SIG-M5 (cell line): ENCODE measurements around the gene CAMK2D.
A peak's percentile ranks its signal among the peaks of the same experiment; 100 is the strongest.
"Not testable (repeated sequence)": the region's sequence is repeated elsewhere in the genome, so short reads cannot be mapped to it uniquely, and the experiment has no call there.

ENCODE experiments used
- DNase-seq: peaks from one replicate; lab custom pipeline; 2025; lab: John Stamatoyannopoulos, UW

CAMK2D gene

DNA sequence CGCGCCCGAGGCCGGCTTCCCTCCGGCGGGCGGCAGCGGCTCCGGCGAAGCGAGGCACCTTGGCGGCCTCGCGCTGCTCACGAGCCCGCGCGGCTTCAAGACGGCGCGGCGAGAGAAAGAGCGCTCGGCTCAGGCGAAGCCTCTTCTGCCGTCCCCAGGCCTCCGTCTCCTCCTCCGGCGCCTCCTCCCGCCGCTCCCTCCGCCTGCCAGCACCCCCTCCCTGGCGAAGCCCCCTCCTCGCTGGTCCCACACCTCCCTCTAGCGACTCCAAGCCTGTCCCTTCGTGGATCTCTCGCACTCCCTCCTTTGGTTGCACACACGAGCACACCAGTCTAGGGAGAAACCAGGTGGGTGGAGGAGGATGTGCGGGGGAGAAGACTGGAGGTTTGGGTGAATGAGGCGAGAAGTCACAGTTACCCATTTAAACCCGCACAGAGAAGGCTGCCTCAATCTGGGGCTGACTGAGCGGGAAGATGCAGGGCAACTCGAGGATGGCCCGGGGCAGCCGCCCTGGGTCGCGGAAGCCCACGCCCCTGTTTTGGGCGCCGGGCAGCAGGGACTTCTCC is at the start of gene CAMK2D:
Gene CAMK2D (minus strand): TSS at position 119 of the 566 bp plus-strand sequence. CDS start 670 bp downstream, outside the sequence.
- peak; percentile 28 for DNase-seq

DNA sequence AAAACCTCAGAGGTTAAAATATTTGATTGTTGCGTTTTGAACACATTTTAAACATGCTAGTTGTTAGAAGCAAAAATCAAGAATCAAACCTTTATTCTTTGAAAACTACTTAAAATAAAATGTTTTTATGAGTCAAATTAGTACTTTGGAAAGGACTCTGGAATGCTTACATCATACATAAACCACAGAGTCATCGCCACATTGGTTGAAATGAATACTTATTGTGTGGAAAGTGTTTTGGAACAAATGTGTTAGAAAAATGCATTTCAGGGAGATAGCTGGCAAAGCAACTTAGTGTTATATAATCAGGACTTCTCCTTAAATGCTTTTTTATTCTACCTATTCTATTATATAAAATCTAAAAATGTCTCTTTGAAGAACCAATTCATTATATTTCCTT is 49.4 kb upstream of the CAMK2D start:
- no peak for DNase-seq

DNA sequence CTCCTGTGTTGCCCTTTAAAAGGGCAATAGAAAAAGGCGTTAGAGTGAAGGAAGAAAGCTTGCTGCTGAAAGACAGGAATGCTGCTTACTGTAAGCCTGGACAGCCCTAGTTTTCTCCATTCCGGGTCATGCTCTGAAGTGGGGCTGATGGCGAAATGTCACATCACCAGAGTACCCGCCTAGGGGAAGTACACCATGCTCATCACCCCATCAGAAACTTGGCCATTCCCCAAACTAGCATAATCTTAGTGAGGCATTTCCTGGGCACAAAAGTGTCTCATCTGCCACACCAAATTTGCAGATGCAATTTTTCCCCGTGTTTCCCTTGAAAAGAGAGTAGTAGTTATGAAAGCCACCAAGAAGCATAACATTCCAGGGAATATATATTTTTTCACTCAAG is 47.8 kb upstream of the CAMK2D start:
- no peak for DNase-seq

DNA sequence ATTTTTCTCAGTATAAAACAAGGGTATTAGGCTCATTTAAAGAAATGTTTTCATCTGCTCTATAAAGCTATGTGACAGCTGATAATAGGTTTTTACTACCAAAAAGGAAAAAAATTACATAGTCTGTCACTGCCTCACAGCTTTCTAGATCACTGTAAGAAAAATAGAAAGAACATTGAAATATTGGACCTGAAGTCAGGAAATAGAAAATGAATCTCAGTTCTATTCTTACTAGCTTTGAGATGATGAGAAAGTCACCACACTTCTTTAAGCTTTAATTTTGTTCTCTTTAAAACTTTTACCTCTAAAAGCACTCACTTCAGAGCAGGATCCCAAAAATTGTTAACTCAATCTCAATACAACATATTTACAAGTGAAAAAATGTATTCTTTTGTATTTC is 45.3 kb upstream of the CAMK2D start:
- DNase-seq, result no peak

DNA sequence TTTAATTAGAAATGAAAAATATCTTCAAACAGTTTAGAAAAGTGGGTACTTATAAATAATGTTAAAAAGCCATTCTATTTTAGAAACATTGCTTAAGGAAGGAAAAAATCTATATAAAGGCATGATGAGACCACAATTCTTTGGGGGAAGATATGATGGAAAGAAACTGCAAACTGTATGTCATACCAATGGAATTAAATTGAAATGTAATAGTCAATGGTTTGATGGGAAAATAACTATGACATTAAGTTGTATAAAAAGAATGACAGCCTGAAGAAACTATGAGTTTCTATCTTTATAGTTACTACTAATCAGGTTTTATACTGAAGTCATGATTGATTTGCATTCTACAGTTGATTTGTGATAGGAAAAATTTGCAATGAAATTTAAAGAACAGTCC is 40.3 kb upstream of the CAMK2D start:
- DNase-seq, result no peak

DNA sequence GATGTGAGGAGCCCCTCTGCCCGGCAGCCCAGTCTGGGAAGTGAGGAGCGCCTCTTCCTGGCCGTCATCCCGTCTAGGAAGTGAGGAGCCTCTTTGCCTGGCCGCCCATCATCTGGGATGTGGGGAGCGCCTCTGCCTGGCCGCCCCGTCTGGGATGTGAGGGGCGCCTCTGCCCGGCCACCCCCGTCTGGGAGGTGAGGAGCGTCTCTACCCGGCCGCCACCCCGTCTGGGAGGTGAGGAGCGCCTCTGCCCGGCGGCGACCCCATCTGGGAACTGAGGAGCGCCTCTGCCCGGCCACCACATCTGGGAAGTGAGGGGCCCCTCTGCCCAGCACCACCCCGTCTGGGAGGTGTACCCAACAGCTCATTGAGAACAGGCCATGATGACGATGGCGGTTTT is 34.8 kb upstream of the CAMK2D start:
- DNase-seq, result not testable (repeated sequence)

DNA sequence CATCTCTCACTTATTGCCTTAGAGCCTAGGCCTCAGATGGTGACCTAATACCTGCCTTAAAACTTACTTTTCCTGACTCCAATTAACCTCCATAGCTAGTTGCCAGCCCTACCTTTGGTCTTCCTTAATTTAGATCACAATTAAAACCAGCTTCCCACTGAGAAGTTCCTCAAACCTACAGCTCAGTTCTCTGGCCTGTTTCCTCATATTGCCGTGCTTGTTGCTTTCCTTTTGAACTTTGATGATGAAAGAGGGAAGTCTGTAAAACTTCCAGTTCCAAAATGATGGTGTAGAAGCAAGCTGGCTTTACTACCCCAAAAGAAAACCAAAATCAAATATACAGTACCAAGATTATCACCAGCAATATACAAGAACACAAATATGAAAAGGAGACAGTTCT is 28.9 kb upstream of the CAMK2D start:
- peak; percentile 14 for DNase-seq

DNA sequence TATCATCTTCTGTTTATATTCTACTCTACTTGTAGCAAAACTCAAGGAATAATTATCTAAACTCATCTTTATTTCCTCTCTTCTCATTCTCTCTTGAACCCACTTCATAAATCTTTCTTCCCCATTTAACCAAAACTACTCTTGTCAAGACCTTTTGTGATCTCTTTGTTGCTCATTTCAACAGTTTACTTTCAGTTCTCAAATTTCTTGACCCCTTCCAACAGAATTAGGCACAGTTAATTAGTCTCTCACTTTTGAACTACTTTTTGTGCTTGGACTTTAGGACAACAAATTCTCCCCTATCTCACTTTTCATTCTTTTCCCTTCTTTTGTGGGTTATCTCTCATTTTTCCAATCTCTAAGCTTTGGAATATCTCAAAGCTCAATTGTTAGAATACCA is 27.4 kb upstream of the CAMK2D start:
- DNase-seq, result no peak

DNA sequence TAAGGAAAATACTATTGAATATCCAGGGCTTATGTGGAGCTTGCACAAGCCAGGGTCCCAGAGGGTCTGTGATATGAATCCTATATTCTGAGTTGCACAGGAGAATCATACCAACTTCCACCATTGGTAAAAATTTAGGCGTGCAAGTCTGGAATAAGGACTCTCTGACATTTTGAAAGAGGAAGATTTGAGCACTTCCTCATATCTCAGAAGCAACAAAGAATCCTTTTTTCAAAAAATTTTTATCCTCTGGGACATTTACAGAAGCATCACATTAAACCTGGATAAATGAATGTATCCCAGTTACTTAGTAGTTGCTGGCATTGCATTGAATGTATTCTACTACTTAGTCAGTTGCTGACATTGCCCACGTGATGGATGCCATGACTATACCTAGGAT is 24.2 kb upstream of the CAMK2D start:
- no peak for DNase-seq

DNA sequence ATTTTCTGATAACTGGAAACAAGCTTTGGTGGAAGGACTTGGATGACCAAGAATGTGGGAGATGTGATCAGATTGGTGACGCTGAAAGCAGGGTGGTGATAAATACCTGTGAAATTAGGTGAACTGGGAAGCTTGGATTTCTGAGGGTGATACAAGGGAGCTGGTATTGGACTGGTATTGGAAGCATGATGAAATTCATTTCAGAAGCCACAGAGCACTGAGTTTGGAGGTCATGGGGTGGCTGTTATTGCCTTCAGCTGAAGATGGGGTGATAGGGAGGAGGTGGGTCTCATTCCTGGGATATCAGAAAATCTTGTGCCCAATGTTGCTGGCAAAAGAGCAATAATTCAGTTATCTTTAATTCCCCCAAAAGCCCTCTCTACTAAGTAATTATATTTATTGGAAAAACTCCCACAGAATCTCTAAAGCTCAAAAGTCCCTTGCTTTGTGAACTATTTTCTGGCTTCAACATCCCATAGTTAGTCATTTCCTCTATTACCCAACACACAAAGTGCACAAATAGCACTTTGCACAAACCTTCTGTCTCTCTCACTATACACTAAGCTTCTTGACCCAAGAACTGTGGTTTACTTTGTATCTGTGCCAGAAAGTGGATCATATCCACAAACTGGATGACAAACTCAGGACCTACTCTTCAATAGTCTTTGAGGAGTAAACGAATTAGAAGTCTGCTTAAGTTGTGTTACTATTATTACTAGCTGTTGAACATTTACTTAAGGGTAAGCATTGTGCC is 23.1 kb upstream of the CAMK2D start:
- peak; percentile 76 for DNase-seq

DNA sequence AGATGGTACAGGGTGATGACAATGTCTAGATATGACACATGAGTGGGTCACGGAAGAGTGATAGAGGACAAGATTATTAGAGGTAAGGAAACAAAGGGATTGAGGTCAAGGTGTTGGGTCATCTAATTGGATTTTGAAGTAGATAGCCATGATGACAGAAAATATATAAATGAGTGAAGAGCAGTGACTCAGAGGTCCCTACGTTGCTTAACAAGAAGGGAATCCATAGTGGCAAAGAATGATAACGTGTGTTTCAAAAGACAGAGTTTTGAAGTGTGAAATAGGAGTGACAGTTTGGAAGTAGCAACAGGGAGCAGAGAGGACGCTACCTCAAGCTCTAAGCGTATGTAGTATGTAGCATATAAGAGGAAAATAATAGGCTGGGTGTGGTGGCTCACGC is 22.2 kb upstream of the CAMK2D start:
- no peak for DNase-seq

DNA sequence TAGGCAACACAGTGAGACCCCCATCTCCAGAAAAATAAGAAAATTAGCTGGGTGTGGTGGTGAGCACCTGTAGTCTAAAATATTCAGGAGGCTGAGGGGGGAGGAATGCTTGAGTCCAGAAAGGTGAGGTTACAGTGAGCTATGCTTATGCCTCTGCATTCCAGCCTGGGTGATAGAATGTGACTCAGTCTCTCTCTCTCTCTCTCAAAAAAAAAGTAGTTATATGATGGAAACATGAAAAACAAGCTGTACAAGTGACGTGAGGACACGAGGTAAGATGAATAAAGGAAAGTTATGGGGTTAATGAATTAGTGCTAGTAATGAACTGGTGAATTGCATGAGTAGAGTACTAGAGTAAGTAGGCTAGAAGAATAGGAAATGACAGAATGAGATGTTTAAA is 21.8 kb upstream of the CAMK2D start:
- DNase-seq, result no peak

DNA sequence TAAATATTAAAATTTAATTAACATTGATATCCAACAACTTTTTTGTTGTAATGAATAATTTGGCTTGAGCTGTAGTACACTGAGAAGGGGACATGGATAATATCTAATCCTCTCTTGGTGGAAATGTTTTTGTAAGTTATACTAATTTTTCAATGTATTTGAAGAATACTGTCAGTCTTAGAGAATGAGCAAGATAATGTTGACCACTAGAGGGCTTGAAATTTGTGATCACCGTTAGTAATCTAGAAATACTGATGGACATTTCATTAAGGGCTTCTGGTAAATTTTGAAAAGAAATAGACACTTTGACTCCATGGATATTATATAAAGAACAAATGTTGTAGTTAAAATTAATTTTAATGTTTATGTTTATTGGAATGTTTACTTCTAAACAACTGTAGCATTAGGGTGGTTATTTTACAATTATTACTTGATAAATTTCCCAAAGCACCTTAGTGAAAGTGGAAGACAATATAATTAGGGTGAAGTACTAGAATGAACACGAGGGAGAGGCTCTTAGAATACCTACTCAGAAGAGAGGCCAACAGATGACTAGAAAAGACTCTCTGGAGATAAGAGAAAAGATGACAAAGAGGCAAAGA is 20.0 kb upstream of the CAMK2D start:
- no peak for DNase-seq

DNA sequence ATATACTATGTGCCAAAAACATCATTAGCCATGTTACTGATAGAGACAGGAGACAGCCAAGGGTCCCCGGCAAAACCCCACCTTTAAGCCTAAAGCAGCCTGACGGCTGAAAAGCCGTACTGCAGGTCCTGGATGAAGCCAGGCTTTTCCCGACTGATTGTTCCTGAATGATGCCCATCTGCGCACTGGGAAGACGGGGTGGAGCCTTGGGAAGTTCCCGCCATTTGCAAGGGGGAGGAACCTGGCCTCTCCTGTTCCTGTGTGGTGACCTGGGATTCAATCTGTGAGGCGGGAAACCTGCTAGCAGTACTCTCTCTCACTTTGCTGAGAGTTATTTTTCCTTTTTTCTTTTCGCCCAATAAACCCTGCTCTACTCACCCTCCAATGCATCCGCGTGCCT is 15.1 kb upstream of the CAMK2D start:
- DNase-seq, result no peak

DNA sequence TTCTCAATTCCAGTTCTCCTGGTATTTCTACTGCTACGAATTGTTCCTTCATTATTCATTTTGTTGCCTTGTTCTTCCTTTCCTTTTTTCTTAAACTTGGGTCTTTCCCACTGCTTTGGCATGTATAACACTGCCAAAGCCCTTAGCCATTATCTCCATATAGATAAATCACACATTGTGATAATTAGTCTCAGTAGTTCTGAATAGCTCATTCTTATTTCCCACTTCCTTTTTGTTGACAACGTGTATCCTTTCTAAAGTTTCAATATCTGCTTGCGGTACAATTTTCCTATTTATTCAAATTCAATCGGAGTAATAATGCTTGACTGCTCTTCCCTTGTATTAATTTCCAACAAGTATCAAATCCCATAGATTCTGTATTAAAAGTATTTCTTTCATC is 14.5 kb upstream of the CAMK2D start:
- no peak for DNase-seq

DNA sequence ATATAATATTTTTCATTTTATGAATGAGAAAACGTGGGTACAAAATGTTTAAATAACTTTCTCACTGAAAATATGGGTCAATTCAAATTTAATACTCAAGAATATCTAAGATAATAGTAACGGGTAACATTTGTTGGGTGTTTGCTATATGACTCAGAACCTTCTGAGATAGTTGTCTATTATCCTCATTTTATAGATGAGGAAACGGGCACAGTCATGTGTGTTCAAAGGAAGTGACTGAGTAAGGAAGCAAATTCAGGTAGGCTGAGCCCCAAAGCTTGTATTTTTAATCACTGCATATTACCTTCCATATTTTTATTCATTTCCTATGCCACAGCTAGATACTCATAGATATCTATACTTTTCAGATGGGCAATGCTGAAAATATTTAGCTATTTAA is 12.2 kb upstream of the CAMK2D start:
- no peak for DNase-seq

DNA sequence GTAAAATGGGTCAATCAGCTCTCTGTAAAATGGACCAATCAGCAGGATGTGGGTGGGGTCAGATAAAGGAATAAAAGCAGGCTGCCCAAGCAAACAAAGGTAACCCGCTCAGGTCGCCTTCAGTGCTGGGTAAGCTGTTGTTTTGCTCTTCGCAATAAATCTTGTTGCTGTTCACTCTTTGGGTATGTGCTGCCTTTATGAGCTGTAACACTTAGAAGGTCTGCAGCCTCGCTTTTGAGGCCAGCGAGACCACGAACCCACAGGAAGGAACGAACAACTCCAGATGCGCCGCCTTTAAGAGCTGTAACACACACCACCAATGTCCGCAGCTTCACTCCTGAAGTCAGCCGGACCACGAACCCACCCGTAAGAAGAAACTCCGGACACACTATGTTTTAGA is 11.5 kb upstream of the CAMK2D start:
- no peak for DNase-seq

DNA sequence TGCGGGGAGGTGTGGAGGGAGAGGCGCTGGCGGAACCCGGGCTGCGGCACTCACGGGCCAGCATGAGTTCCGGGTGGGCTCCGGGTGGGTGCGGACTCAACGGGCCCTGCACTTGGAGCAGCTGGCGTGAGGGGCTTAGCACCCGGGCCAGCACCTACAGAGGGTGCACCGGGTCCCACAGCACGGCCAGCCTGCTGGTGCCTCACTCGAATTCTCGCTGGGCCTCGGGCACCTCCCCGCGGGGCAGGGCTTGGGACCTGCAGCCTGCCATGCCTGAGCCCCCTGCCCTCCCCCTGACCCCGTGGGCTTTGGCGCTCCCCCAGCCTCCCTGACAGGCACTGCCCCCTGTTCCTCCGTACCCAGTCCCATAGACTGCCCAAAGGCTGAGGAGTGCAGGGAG is 10.8 kb upstream of the CAMK2D start:
- DNase-seq, result no peak

DNA sequence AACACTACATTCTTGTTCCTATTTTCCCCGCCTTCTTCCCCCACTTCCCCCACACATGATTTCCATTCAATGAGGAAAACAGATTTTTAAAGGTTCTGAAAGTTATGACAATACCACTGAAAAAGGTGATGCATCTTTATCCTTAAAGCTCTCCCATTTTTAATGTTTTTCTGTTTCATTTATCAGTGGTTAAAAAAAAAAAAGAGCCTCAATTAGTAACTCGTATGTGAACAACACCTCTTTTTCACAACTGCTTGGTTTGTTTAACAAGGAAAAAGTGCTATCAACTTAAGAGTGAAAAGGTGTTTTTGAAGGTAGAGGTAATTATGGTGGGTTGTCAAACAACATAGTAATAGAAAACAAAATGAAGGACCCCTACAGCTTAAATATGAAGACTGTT is 8.2 kb upstream of the CAMK2D start:
- no peak for DNase-seq

DNA sequence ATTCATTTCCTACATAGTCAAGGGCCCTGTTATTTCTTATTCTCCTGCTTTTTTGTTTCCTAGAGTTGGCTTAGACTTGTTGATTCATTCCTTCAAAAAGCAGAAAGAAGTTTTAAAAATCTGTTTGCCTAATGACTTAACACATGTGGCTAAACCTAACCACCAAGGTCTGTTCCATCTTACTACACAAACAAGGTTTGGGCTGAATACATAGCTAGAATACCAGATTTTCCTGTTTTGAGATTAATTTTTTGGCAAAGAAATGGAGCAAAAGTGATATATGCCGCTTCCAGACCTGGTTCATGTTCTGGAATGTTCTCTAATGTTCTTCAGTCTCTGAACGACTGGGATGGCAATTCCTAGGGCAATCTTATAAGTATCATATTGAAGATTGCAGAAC is 7.4 kb upstream of the CAMK2D start:
- no peak for DNase-seq

DNA sequence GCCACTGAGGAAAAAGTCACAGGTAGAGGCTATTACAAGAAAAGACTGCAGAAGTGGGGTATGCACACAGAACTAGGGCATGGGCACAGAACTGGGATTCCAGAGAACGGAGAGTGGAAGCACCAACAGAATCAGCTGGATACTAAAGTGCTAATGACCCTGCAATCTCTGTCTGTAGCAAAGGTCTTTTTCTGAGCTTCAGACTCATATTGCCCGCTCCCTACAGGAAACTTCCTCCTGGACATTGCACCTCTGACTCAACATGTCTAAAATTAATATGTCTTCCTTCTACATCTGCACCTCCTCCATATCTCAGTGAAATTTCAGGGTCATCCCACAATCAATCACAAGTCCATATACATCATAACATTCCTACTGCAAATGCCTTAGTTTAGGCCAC is 5.3 kb upstream of the CAMK2D start:
- DNase-seq, result no peak

DNA sequence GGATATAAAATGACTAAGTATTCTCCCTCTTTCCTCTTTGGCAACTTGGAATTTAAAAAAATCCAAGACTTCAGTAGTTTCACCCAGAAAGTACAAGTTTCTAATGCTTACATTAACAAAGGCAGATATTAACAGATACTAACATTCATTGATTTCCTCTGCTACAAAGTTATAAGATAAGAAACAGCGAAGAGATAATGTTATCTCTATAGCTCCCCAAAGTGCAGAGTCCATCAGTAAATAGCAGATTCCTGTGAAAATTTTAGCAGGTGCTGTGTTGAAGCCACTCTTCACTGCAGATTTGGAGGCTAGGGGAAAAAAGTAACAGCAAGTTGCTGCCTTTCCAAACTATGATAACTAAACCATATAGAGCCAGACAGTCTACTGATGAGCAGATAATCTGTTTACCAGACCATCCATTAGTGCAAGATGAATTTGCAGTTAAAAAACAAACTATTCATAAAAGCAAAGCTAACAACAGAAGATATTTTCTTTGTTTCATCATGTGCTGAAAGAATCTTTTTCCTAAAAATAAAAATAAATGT is 3.3 kb upstream of the CAMK2D start:
- DNase-seq, result no peak

DNA sequence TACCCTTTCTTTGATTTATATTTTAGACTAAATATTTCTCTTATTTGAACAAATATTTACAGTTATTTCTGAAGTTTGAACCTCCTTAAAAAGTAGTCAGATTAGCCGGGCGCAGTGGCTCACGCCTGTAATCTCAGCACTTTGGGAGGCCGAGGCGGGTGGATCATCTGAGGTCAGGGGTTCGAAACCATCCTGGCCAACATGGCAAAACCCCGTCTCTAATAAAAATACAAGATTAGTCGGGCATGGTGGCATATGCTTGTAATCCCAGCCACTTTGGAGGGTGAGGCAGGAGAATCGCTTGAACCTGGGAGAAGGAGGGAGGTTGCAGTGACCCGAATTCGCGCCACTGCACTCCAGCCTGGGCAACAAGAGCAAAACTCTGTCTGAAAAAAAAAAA is 2.4 kb upstream of the CAMK2D start:
- DNase-seq, result not testable (repeated sequence)

DNA sequence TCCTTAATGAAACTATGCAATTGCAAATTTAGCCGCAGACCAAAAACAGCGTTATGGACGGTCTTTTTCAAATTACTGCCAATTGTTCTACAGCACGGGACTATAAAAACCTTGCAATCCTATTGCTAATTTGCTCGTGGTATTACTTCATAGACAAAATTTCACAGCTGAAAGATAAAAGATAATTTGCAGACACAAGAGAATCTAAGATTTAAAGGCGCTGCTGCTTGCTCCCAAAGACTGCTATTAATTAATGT is 1.4 kb upstream of the CAMK2D start:
- no peak for DNase-seq
